GM12878 (cell line): ENCODE data around the gene EBI3. TPM values are rescaled to one million over a fixed set of nuclear protein-coding genes. Genes with fewer than 3 reads are reported as not detected.

Experiments
- ATAC-seq: fragments of 200-7000 bp; cut with Tn5 transposase; 3 replicates; pipeline ENCODE4 v1.9.1; 2020; ENCODE audit warnings: mild to moderate bottlenecking, moderate library complexity
- BruUV-seq: library from RNA; stranded (reverse); fragments of 400-500 nt; replicated peaks from 2 replicates; lab custom pipeline; 2021; lab: Mats Ljungman, UMichigan
- CTCF ChIA-PET: fragments of 300-600 bp; sonication (Branson Sonifier 250); formaldehyde crosslinking; extraction: SDS; loops from one replicate; lab custom pipeline; 2021; ENCODE audit warnings: inconsistent platforms; lab: Yijun Ruan, JAX
- POLR2A ChIA-PET: fragments of 350-600 bp; formaldehyde crosslinking; extraction: SDS; loops from one replicate; lab custom pipeline; 2021; ENCODE audit warnings: inconsistent platforms; lab: Charles Lee
- RAD21 ChIA-PET: fragments of 300-600 bp; sonication (Branson Sonifier 250); formaldehyde crosslinking; loops from one replicate; lab custom pipeline; 2023; ENCODE audit warnings: antibody characterized with exemption; ENCODE audit not compliant: unreplicated experiment; lab: Charles Lee
- SMC1A ChIA-PET: fragments of 300-600 bp; sonication (Branson Sonifier 250); formaldehyde crosslinking; loops from one replicate; lab custom pipeline; 2023; ENCODE audit not compliant: unreplicated experiment, uncharacterized antibody; lab: Charles Lee
- DNase-seq: peaks from one replicate; pipeline ENCODE4 v3.0.0-alpha.2; 2011; ENCODE audit warnings: low read depth, low spot score
- FAIRE-seq: peaks from 3 replicates; lab custom pipeline; 2011; peaks lifted over from hg19 to GRCh38; lab: Jason Lieb, UNC
- H2AFZ ChIP-seq: 2 replicates; pipeline ENCODE4 v1.6.0; 2011; ENCODE audit warnings: low read depth, low read length, control low read depth; ENCODE audit not compliant: control insufficient read depth
- H3K27ac ChIP-seq: 2 replicates; pipeline ENCODE4 v1.5.1; 2011; ENCODE audit warnings: control low read depth; ENCODE audit not compliant: control insufficient read depth, insufficient read depth
- H3K27me3 ChIP-seq, 2 experiments: replicated peaks in 1 of 2; 2 replicates each; pipeline versions ENCODE4 v1.6.0 to v1.6.1; 2011; ENCODE audit warnings: low read length in 1 of 2; ENCODE audit not compliant: control insufficient read depth in 2 of 2, insufficient read depth in 2 of 2
- H3K36me3 ChIP-seq, 2 experiments: 2 replicates each; pipeline ENCODE4 v1.5.1; 2011; ENCODE audit warnings: low read length in 1 of 2; ENCODE audit not compliant: control insufficient read depth in 2 of 2, insufficient read depth in 2 of 2
- H3K4me1 ChIP-seq: 2 replicates; pipeline ENCODE4 v1.6.1; 2011; ENCODE audit warnings: mild to moderate bottlenecking, low read length, moderate library complexity, mixed read lengths; ENCODE audit not compliant: control insufficient read depth, insufficient read depth
- H3K4me2 ChIP-seq: 2 replicates; pipeline ENCODE4 v1.6.0; 2011; ENCODE audit warnings: control low read depth; ENCODE audit not compliant: control insufficient read depth, insufficient read depth
- H3K4me3 ChIP-seq: fragments of 200-600 bp; sonication (generic); 2 replicates; pipeline ENCODE4 v1.5.1; 2016
- H3K79me2 ChIP-seq: 2 replicates; pipeline ENCODE4 v1.6.0; 2011; ENCODE audit warnings: low read length; ENCODE audit not compliant: control insufficient read depth, insufficient read depth
- H3K9ac ChIP-seq: 2 replicates; pipeline ENCODE4 v1.8.0; 2011; ENCODE audit warnings: low read length, control low read depth, mixed read lengths; ENCODE audit not compliant: control insufficient read depth, insufficient read depth
- H3K9me3 ChIP-seq: replicated peaks from 3 replicates; pipeline ENCODE4 v1.5.1; 2011; ENCODE audit warnings: mild to moderate bottlenecking, low read length; ENCODE audit not compliant: control insufficient read depth, insufficient read depth
- H4K20me1 ChIP-seq: 2 replicates; pipeline ENCODE4 v1.6.0; 2011; ENCODE audit not compliant: control insufficient read depth, insufficient read depth
- CTCF ChIP-seq, 3 experiments: IDR thresholded peaks in 2 of 3; conservative IDR thresholded peaks in 1 of 3; 2 replicates each; pipeline ENCODE4 v1.5.1; 2011; ENCODE audit warnings: low read depth in 3 of 3, low read length in 3 of 3, mild to moderate bottlenecking in 3 of 3, control low read depth in 2 of 3, moderate library complexity in 2 of 3, inconsistent platforms in 1 of 3, mixed read lengths in 1 of 3; ENCODE audit not compliant: control insufficient read depth in 2 of 3, insufficient read depth in 1 of 3; ENCODE audit errors: extremely low read depth in 1 of 3
- CUX1 ChIP-seq: IDR thresholded peaks from 2 replicates; pipeline ENCODE4 v1.6.1; 2012; ENCODE audit warnings: improper control_type of control experiment, low read depth, low read length; ENCODE audit not compliant: insufficient replicate concordance
- ETV6 ChIP-seq, 2 experiments: fragments of 450-650 bp in 1 of 2; IDR thresholded peaks in 1 of 2; conservative IDR thresholded peaks in 1 of 2; 2 replicates each; pipeline ENCODE4 v1.6.1; 2014; ENCODE audit warnings: antibody characterized with exemption in 1 of 2, borderline replicate concordance in 1 of 2, low read depth in 1 of 2, mild to moderate bottlenecking in 1 of 2, moderate library complexity in 1 of 2
- HCFC1 ChIP-seq: fragments of 150-350 bp; IDR thresholded peaks from 2 replicates; pipeline ENCODE4 v1.6.1; 2014; ENCODE audit warnings: low read length
- POLR2AphosphoS5 ChIP-seq: IDR thresholded peaks from 2 replicates; pipeline ENCODE4 v1.6.1; 2011; ENCODE audit warnings: mild to moderate bottlenecking, low read length, inconsistent platforms
- RAD21 ChIP-seq: IDR thresholded peaks from 2 replicates; pipeline ENCODE4 v1.6.1; 2011; ENCODE audit warnings: mild to moderate bottlenecking, low read depth, low read length, moderate library complexity; ENCODE audit not compliant: insufficient read depth
- ZBED1 ChIP-seq: IDR thresholded peaks from 2 replicates; pipeline ENCODE4 v1.6.1; 2016; ENCODE audit warnings: borderline replicate concordance
- ZNF384 ChIP-seq: IDR thresholded peaks from 2 replicates; pipeline ENCODE4 v1.6.1; 2012; ENCODE audit warnings: low read depth, mild to moderate bottlenecking, low read length, improper control_type of control experiment, borderline replicate concordance
- WGBS: methylation state at CpG from one replicate; pipeline ENCODE4 v1.1.6; 2016; ENCODE audit warnings: low lambda C conversion rate; ENCODE audit not compliant: insufficient replicate concordance, insufficient coverage; ENCODE audit errors: missing lambda C conversion rate; 5-methylcytosine and 5-hydroxymethylcytosine counted together
- in situ Hi-C: fragments of 300-500 bp; cut with MboI; formaldehyde crosslinking; loops from 9 replicates; pipeline ENCODE4 v1.14.3; 2018; ENCODE audit warnings: mixed read lengths
- intact Hi-C: fragments of 100-400 bp; cut with micrococcal nuclease; formaldehyde crosslinking; loops from one replicate; pipeline ENCODE4 v1.14.2; 2022; ENCODE audit not compliant: unreplicated experiment
- polyA plus RNA-seq, 11 experiments: library from polyadenylated mRNA; depleted of rRNA in 4 of 11; unstranded in 6 of 11; stranded (reverse) in 5 of 11; fragments of >200 nt; fragmentation: Nextera tagmentation in 4 of 11; fragmentation: Illumina TruSeq in 1 of 11; extraction: Ambion mirVana in 4 of 11; extraction: Trizol in 1 of 11; gene quantifications; 1 replicate in 1 of 11; 2 replicates in 10 of 11; pipeline versions ENCODE4 v1.2.1 to v1.2.3, GENCODE V29; 2011 to 2016; ENCODE audit warnings: inconsistent platforms in 2 of 11, missing spikeins in 2 of 11, low read depth in 1 of 11
- total RNA-seq, 4 experiments: library from RNA; depleted of rRNA in 3 of 4; stranded (reverse); fragments of >200 nt in 3 of 4; fragmentation: Illumina TruSeq in 1 of 4; extraction: Trizol in 1 of 4; gene quantifications; 2 replicates each; pipeline versions ENCODE4 v1.2.1 to v1.2.3, GENCODE V29; 2013 to 2021

The EBI3 gene
- total and polyA plus RNA-seq, 10 of the 15 experiments (the other 5 are each of a cell fraction or from before 2014, with no cell fraction given): 22.0 to 288 (median 186) TPM

- H2AFZ ChIP-seq: no peak overlapping the region
- ATAC-seq (peak; percentile 67), FAIRE-seq (peak; percentile 27), DNase-seq (no peak)
- no peak overlapping the region for H3K27ac ChIP-seq
- RAD21 ChIA-PET: interaction anchor here (0.6 to 2.4 kb wide), 3 partner anchors 23 to 722 kb away, joined by 3 to 10 read pairs (median 4); partner anchors contain the start of gene EBI3
- in situ Hi-C loops (loop anchor here (10.0 kb wide), 1 partner anchor 542 kb away; no protein-coding TSS in a partner anchor), intact Hi-C loops (no loop called here)
- no peak overlapping the region for H3K9ac ChIP-seq
- CTCF ChIA-PET: interaction anchor here (0.6 to 3.4 kb wide), 17 partner anchors 8 to 221 kb away, joined by 3 to 19 read pairs (median 6); partner anchors contain the start of genes EBI3 and EEF2
- H3K4me1 ChIP-seq: no peaks in the 10 kb centered on the region
- WGBS: 62% methylated on average over 10 of the region's 10 CpGs
- no peak overlapping the region for H3K4me2 ChIP-seq
- no peak overlapping the region for H3K4me3 ChIP-seq
- no peaks in the 10 kb centered on the region for H3K9me3 ChIP-seq
- H4K20me1 ChIP-seq: no peaks in the 10 kb centered on the region
- POLR2A ChIA-PET: no interaction called here
- H3K36me3 ChIP-seq: no peaks in the 10 kb centered on the region
- SMC1A ChIA-PET: interaction anchor here (0.8 to 1.0 kb wide), 2 partner anchors 64 to 445 kb away, joined by 3 read pairs; partner anchors contain the start of gene MRPL54
- no peaks in the 10 kb centered on the region for H3K79me2 ChIP-seq
- no TSS peak for BruUV-seq
- H3K27me3 ChIP-seq: no peaks in the 10 kb centered on the region
- no peak for TF ChIP-seq CUX1
- no peak for TF ChIP-seq ETV6 (conservative IDR thresholded peaks at IDR 0.05 in 1 of 2, IDR thresholded peaks at IDR 0.05 in 1 of 2; ENCODE audit: borderline replicate concordance in 1 of 2, low read depth in 1 of 2)
- 0 out of 2 replicates have a peak, but pooled peaks have one; percentile 3 for TF ChIP-seq ZNF384
- TF ChIP-seq POLR2AphosphoS5: no peak
- TF ChIP-seq CTCF (IDR thresholded peaks at IDR 0.05 in 2 of 3, conservative IDR thresholded peaks at IDR 0.05 in 1 of 3; ENCODE audit: control insufficient read depth in 2 of 3, extremely low read depth in 1 of 3, insufficient read depth in 1 of 3, low read depth in 3 of 3, low read length in 3 of 3): peak; percentile 42 to 52 (median 46); a peak in 5 of 6 replicates
- peak; percentile 27; the same call in 1 of the 2 replicates for TF ChIP-seq RAD21
- no peak for TF ChIP-seq HCFC1
- no peak for TF ChIP-seq ZBED1
Observed at GRCh38 chr19:4206818-4207484, 22.4 kb upstream of the EBI3 start.
